ENCODE data around the gene NCAM1. TPM values are rescaled to one million over a fixed set of nuclear protein-coding genes. Genes with fewer than 3 reads are reported as not detected.

The NCAM1 gene
- total RNA-seq, 3 donors from 2014 or later = 3.6 to 17.9 (median 6.1) TPM

GRCh38 chr11:113121746-113122145, 160.5 kb downstream of the NCAM1 start:
- Histone ChIP-seq H3K27ac (no peak overlapping the region), H3K36me3 (no peaks in the 10 kb centered on the region), H3K9me3 (no peaks in the 10 kb centered on the region), H3K4me1 (no peaks in the 10 kb centered on the region), H3K27me3 (no peaks in the 10 kb centered on the region), H3K4me3 (no peak overlapping the region)
- intact Hi-C loops (cut with DNase I; ENCODE audit: low total_unique reads) = no loop called here
- TF ChIP-seq POLR2AphosphoS5 (IDR thresholded peaks at IDR 0.05) (no peak), POLR2A (IDR thresholded peaks at IDR 0.05) (no peak), CTCF (IDR thresholded peaks at IDR 0.05) (no peak)
- DNase-seq (ENCODE audit: low spot score in 2 of 2) = no peak

GRCh38 chr11:113124006-113124405, 162.8 kb downstream of the NCAM1 start:
- no peaks in the 10 kb centered on the region for H3K36me3 ChIP-seq
- no peak overlapping the region for H3K27ac ChIP-seq
- H3K4me3 ChIP-seq = no peak overlapping the region
- no peak for DNase-seq (ENCODE audit: low spot score in 2 of 2)
- intact Hi-C loops (cut with DNase I; ENCODE audit: low total_unique reads) = loop anchor here (2.0 kb wide), 1 partner anchor 39 kb away; no protein-coding TSS in a partner anchor
- H3K4me1 ChIP-seq = no peaks in the 10 kb centered on the region
- no peaks in the 10 kb centered on the region for H3K9me3 ChIP-seq
- no peaks in the 10 kb centered on the region for H3K27me3 ChIP-seq
- TF ChIP-seq POLR2AphosphoS5 (IDR thresholded peaks at IDR 0.05) = no peak
- no peak for TF ChIP-seq POLR2A (IDR thresholded peaks at IDR 0.05)
- no peak for TF ChIP-seq CTCF (IDR thresholded peaks at IDR 0.05)

- H3K4me3 ChIP-seq = no peak overlapping the region
- no peaks in the 10 kb centered on the region for H3K9me3 ChIP-seq
- no peak for DNase-seq (ENCODE audit: low spot score in 2 of 2)
- no peaks in the 10 kb centered on the region for H3K4me1 ChIP-seq
- no peaks in the 10 kb centered on the region for H3K27me3 ChIP-seq
- TF ChIP-seq POLR2AphosphoS5 (IDR thresholded peaks at IDR 0.05) (no peak), CTCF (IDR thresholded peaks at IDR 0.05) (no peak), POLR2A (IDR thresholded peaks at IDR 0.05) (no peak)
- intact Hi-C loops (cut with DNase I; ENCODE audit: low total_unique reads) = loop anchor here (2.0 kb wide), 1 partner anchor 38 kb away; no protein-coding TSS in a partner anchor
- no peaks in the 10 kb centered on the region for H3K36me3 ChIP-seq
- H3K27ac ChIP-seq = no peak overlapping the region
These were observed 163.4 kb downstream of the NCAM1 start for GRCh38 chr11:113124578-113124977.

- no peak for DNase-seq (ENCODE audit: low spot score in 2 of 2)
- H3K9me3 ChIP-seq = no peaks in the 10 kb centered on the region
- no peak overlapping the region for H3K27ac ChIP-seq
- no peak overlapping the region for H3K4me3 ChIP-seq
- no peaks in the 10 kb centered on the region for H3K4me1 ChIP-seq
- intact Hi-C loops (cut with DNase I; ENCODE audit: low total_unique reads) = no loop called here
- no peaks in the 10 kb centered on the region for H3K27me3 ChIP-seq
- TF ChIP-seq POLR2A (IDR thresholded peaks at IDR 0.05) (no peak), POLR2AphosphoS5 (IDR thresholded peaks at IDR 0.05) (no peak), CTCF (IDR thresholded peaks at IDR 0.05) (no peak)
- H3K36me3 ChIP-seq = no peaks in the 10 kb centered on the region
These were observed 168.2 kb downstream of the NCAM1 start for GRCh38 chr11:113129261-113129992.

GRCh38 chr11:113131036-113131775, 170.0 kb downstream of the NCAM1 start:
- DNase-seq (ENCODE audit: low spot score in 2 of 2) = no peak
- Histone ChIP-seq H3K4me1 (no peaks in the 10 kb centered on the region), H3K4me3 (no peak overlapping the region), H3K27ac (no peak overlapping the region), H3K9me3 (no peaks in the 10 kb centered on the region), H3K27me3 (no peaks in the 10 kb centered on the region), H3K36me3 (no peaks in the 10 kb centered on the region)
- no peak for TF ChIP-seq CTCF (IDR thresholded peaks at IDR 0.05)
- no peak for TF ChIP-seq POLR2A (IDR thresholded peaks at IDR 0.05)
- TF ChIP-seq POLR2AphosphoS5 (IDR thresholded peaks at IDR 0.05) = no peak
- intact Hi-C loops (cut with DNase I; ENCODE audit: low total_unique reads) = no loop called here
